B cell (primary cell): ENCODE measurements around the gene TAS2R50. TPM values are rescaled to one million over a fixed set of nuclear protein-coding genes. Genes with fewer than 3 reads are reported as not detected.

ENCODE experiments used
- ATAC-seq: fragments of 200-7000 bp; cut with Tn5 transposase; one replicate; pipeline ENCODE4 v1.10.0; 2021; ENCODE audit warnings: low read depth, mild to moderate bottlenecking, moderate number of reproducible peaks, moderate library complexity
- CTCF ChIA-PET: fragments of 350-600 bp; sonication (Branson Sonifier 250); formaldehyde crosslinking; loops from one replicate; lab custom pipeline; 2021; ENCODE audit warnings: antibody characterized with exemption, inconsistent platforms; lab: Charles Lee
- POLR2A ChIA-PET: fragments of 350-600 bp; sonication (Branson Sonifier 250); formaldehyde crosslinking; loops from one replicate; lab custom pipeline; 2021; ENCODE audit warnings: antibody characterized with exemption; lab: Charles Lee
- DNase-seq: peaks from one replicate; pipeline ENCODE4 v3.0.0; 2013
- H2AFZ ChIP-seq: 2 replicates; pipeline ENCODE4 v1.6.1; 2012; ENCODE audit warnings: mild to moderate bottlenecking, low read depth, low read length; ENCODE audit not compliant: insufficient read depth, poor library complexity, severe bottlenecking
- H3K27ac ChIP-seq, 2 donors: 1 replicate in 1 of 2; 2 replicates in 1 of 2; pipeline ENCODE4 v1.5.1; 2012 to 2013; ENCODE audit warnings: low read length in 2 of 2, mild to moderate bottlenecking in 2 of 2, moderate library complexity in 1 of 2
- H3K27me3 ChIP-seq, 4 experiments: fragments of 200-600 bp in 1 of 4; sonication (generic) in 1 of 4; replicated peaks in 1 of 4; 1 replicate in 2 of 4; 2 replicates in 2 of 4; pipeline versions ENCODE4 v1.6.1 to v1.7.0; 2013 to 2016; ENCODE audit warnings: low read length in 3 of 4, mild to moderate bottlenecking in 2 of 4, mixed read lengths in 1 of 4, moderate library complexity in 1 of 4; ENCODE audit not compliant: insufficient read depth in 4 of 4, control insufficient read depth in 3 of 4; ENCODE audit errors: control extremely low read depth in 1 of 4
- H3K36me3 ChIP-seq, 2 experiments: replicated peaks in 1 of 2; 1 replicate in 1 of 2; 2 replicates in 1 of 2; pipeline versions ENCODE4 v1.6.1 to v1.7.1; 2013; ENCODE audit warnings: low read length in 1 of 2; ENCODE audit not compliant: insufficient read depth in 2 of 2, control insufficient read depth in 1 of 2; ENCODE audit errors: control extremely low read depth in 1 of 2, extremely low read depth in 1 of 2
- H3K4me1 ChIP-seq, 2 donors: fragments of 200-600 bp in 1 of 2; sonication (generic) in 1 of 2; 1 replicate in 1 of 2; 2 replicates in 1 of 2; pipeline versions ENCODE4 v1.5.1 to v1.6.1; 2013 to 2017; ENCODE audit warnings: low read length in 2 of 2; ENCODE audit not compliant: control insufficient read depth in 2 of 2, insufficient read depth in 2 of 2
- H3K4me2 ChIP-seq: replicated peaks from 2 replicates; pipeline ENCODE3; 2012; ENCODE audit warnings: mild to moderate bottlenecking, low read depth, low read length; ENCODE audit not compliant: poor library complexity, severe bottlenecking
- H3K4me3 ChIP-seq, 5 experiments: fragments of 200-600 bp in 1 of 5; sonication (generic) in 1 of 5; 1 replicate in 3 of 5; 2 replicates in 2 of 5; pipeline versions ENCODE4 v1.5.1 to v1.7.0; 2011 to 2016; ENCODE audit warnings: low read length in 4 of 5, mild to moderate bottlenecking in 4 of 5, low read depth in 2 of 5, control low read depth in 1 of 5, moderate library complexity in 1 of 5; ENCODE audit not compliant: insufficient read depth in 1 of 5; ENCODE audit errors: control extremely low read depth in 1 of 5, extremely low read depth in 1 of 5
- H3K79me2 ChIP-seq: fragments of 200-600 bp; sonication (generic); one replicate; pipeline ENCODE4 v1.6.0; 2016; ENCODE audit warnings: low read length; ENCODE audit not compliant: control insufficient read depth, insufficient read depth
- H3K9ac ChIP-seq: fragments of 200-600 bp; sonication (generic); 2 replicates; pipeline ENCODE4 v1.6.1; 2017; ENCODE audit warnings: mild to moderate bottlenecking, low read length, moderate library complexity
- H3K9me3 ChIP-seq, 3 donors: one replicate each; pipeline versions ENCODE4 v1.6.1 to v1.7.1; 2013; ENCODE audit warnings: low read length in 2 of 3; ENCODE audit not compliant: control insufficient read depth in 2 of 3, insufficient read depth in 1 of 3; ENCODE audit errors: control extremely low read depth in 1 of 3
- H4K20me1 ChIP-seq: 2 replicates; pipeline ENCODE4 v1.6.0; 2012; ENCODE audit warnings: mild to moderate bottlenecking, low read length; ENCODE audit not compliant: insufficient read depth, control insufficient read depth, poor library complexity, severe bottlenecking
- H3K27ac Mint-ChIP-seq: one replicate; pipeline ENCODE4 v1.8.0; 2021; ENCODE audit warnings: mixed read lengths
- H3K27me3 Mint-ChIP-seq: one replicate; pipeline ENCODE4 v1.8.0; 2021; ENCODE audit warnings: mixed read lengths
- H3K4me1 Mint-ChIP-seq: one replicate; pipeline ENCODE4 v1.8.0; 2021; ENCODE audit warnings: mixed read lengths
- H3K4me3 Mint-ChIP-seq: one replicate; pipeline ENCODE4 v1.8.0; 2021; ENCODE audit warnings: mixed read lengths
- H3K9me3 Mint-ChIP-seq: one replicate; pipeline ENCODE4 v1.8.0; 2022; ENCODE audit warnings: mixed read lengths; ENCODE audit not compliant: insufficient read depth
- CTCF ChIP-seq: fragments of 200-600 bp; IDR thresholded peaks from one replicate; pipeline ENCODE4 v1.8.0; 2022; ENCODE audit warnings: antibody characterized with exemption, mild to moderate bottlenecking
- EZH2 ChIP-seq: IDR thresholded peaks from 2 replicates; pipeline ENCODE4 v1.6.1; 2012; ENCODE audit warnings: borderline replicate concordance, low read depth, mild to moderate bottlenecking, moderate library complexity, low read length; ENCODE audit not compliant: insufficient read depth, poor library complexity, severe bottlenecking
- WGBS: methylation state at CpG from one replicate; pipeline ENCODE4 v1.1.5; 2013; ENCODE audit warnings: missing lambda C conversion rate; ENCODE audit not compliant: insufficient coverage; 5-methylcytosine and 5-hydroxymethylcytosine counted together
- intact Hi-C: fragments of 100-400 bp; cut with micrococcal nuclease; formaldehyde crosslinking; loops from one replicate; pipeline ENCODE4 v1.10.0; 2022
- polyA plus RNA-seq: library from polyadenylated mRNA; depleted of rRNA; stranded (reverse); fragments of >200 nt; gene quantifications from 2 replicates; pipeline ENCODE4 v1.2.3, GENCODE V29; 2012
- total RNA-seq, 2 donors: library from RNA; stranded (reverse); fragments of 120-200 nt in 1 of 2; gene quantifications; 1 replicate in 1 of 2; 2 replicates in 1 of 2; pipeline versions ENCODE4 v1.2.3 to v1.2.4, GENCODE V29; 2013 to 2022

Gene TAS2R50
- total and polyA plus RNA-seq, 2 donors (not counting 1 experiment from before 2014, with no cell fraction given), result 0.28 to 1.9 TPM

GRCh38 chr12:11031307-11031706, 44.6 kb upstream of the TAS2R50 start, which contains the start of gene TAS2R31:
Gene TAS2R31 (minus strand): TSS chr12:11031407. CDS start chr12:11031335, 72 bp downstream.
- H3K4me3 Mint-ChIP-seq, result no peak within 1 kb of the TSS

GRCh38 chr12:11026118-11026517, 39.4 kb upstream of the TAS2R50 start:
- Histone ChIP-seq H3K79me2 (no peaks in the 10 kb centered on the region), H3K4me3 (no peak overlapping the region), H2AFZ (no peak overlapping the region), H4K20me1 (no peaks in the 10 kb centered on the region), H3K4me2 (no peak overlapping the region), H3K9ac (no peak overlapping the region), H3K9me3 (peaks cover 0 to 5% (median 1%) of the 10 kb centered on the region in 3 donors), H3K4me1 (no peaks in the 10 kb centered on the region), H3K36me3 (peaks cover 1 to 6% of the 10 kb centered on the region in 2 experiments), H3K27ac (no peak overlapping the region), H3K27me3 (no peaks in the 10 kb centered on the region)
- WGBS, result 94% methylated on average over 4 of the region's 6 CpGs
- no peak for DNase-seq
- POLR2A ChIA-PET, result no interaction called here
- no peak overlapping the region for H3K27ac Mint-ChIP-seq
- peaks cover 3% of the 10 kb centered on the region for H3K9me3 Mint-ChIP-seq
- H3K4me1 Mint-ChIP-seq, result no peaks in the 10 kb centered on the region
- intact Hi-C loops, result no loop called here
- H3K27me3 Mint-ChIP-seq, result no peaks in the 10 kb centered on the region
- TF ChIP-seq EZH2 (no peak), CTCF (no peak)
- H3K4me3 Mint-ChIP-seq, result no peak overlapping the region
- CTCF ChIA-PET, result no interaction called here
- ATAC-seq, result no peak

More at GRCh38 chr12:11031307-11031706, 44.6 kb upstream of the TAS2R50 start, which contains the start of gene TAS2R31:
- no peak within 1 kb of the TSS for H2AFZ ChIP-seq
- intact Hi-C loops, result loop anchor here (2.0 kb wide), 1 partner anchor 67 kb away; no protein-coding TSS in a partner anchor
- H3K4me1 ChIP-seq, result no peaks in the 10 kb centered on the region
- no peaks in the 10 kb centered on the region for H3K9me3 ChIP-seq
- no peak for ATAC-seq
- Mint-ChIP-seq H3K9me3 (no peaks in the 10 kb centered on the region), H3K27ac (no peak within 1 kb of the TSS), H3K4me1 (no peaks in the 10 kb centered on the region), H3K27me3 (no peaks in the 10 kb centered on the region)
- no peaks in the 10 kb centered on the region for H4K20me1 ChIP-seq
- H3K36me3 ChIP-seq, result peaks cover 0 to 6% of the 10 kb centered on the region in 2 experiments
- no peak within 1 kb of the TSS for H3K4me3 ChIP-seq
- no peaks in the 10 kb centered on the region for H3K79me2 ChIP-seq
- no peak within 1 kb of the TSS for H3K9ac ChIP-seq
- TF ChIP-seq CTCF, result no peak
- TF ChIP-seq EZH2, result no peak
- no peak within 1 kb of the TSS for H3K27ac ChIP-seq
- POLR2A ChIA-PET, result no interaction called here
- H3K27me3 ChIP-seq, result no peaks in the 10 kb centered on the region
- 93% methylated on average over 4 of the region's 6 CpGs for WGBS
- no peak within 1 kb of the TSS for H3K4me2 ChIP-seq
- no peak for DNase-seq
- CTCF ChIA-PET, result no interaction called here
